Natural killer cell (primary cell): ENCODE data around the gene FRMD6. TPM values are rescaled to one million over a fixed set of nuclear protein-coding genes. Genes with fewer than 3 reads are reported as not detected.

Source experiments
- ATAC-seq, 3 donors: fragments of 150-1000 bp in 2 of 3; fragments of 200-7000 bp in 1 of 3; cut with Tn5 transposase; 1 replicate in 1 of 3; 2 replicates in 2 of 3; pipeline ENCODE4 v1.10.0; 2021; ENCODE audit warnings: mild to moderate bottlenecking in 2 of 3, moderate library complexity in 2 of 3
- DNase-seq, 2 donors: peaks; one replicate each; pipeline versions ENCODE4 v3.0.0 to v3.0.0-alpha.2; 2013 to 2021; ENCODE audit warnings: mixed read lengths in 1 of 2
- H3K27ac ChIP-seq: one replicate; pipeline ENCODE4 v1.5.1; 2013; ENCODE audit warnings: mild to moderate bottlenecking, low read length
- H3K27me3 ChIP-seq: one replicate; pipeline ENCODE4 v1.6.1; 2013; ENCODE audit warnings: low read length; ENCODE audit not compliant: control insufficient read depth, insufficient read depth
- H3K36me3 ChIP-seq: one replicate; pipeline ENCODE4 v1.6.1; 2013; ENCODE audit warnings: low read length; ENCODE audit not compliant: control insufficient read depth, insufficient read depth
- H3K4me1 ChIP-seq: one replicate; pipeline ENCODE4 v1.6.1; 2013; ENCODE audit warnings: low read length; ENCODE audit not compliant: control insufficient read depth, insufficient read depth
- H3K4me3 ChIP-seq: one replicate; pipeline ENCODE4 v1.5.1; 2013; ENCODE audit warnings: low read length
- H3K9me3 ChIP-seq: one replicate; pipeline ENCODE4 v1.6.1; 2013; ENCODE audit warnings: low read length; ENCODE audit not compliant: control insufficient read depth, insufficient read depth
- H3K27ac Mint-ChIP-seq, 2 donors: one replicate each; pipeline ENCODE4 v1.8.0; 2022; ENCODE audit warnings: mild to moderate bottlenecking in 2 of 2, mixed read lengths in 2 of 2, moderate library complexity in 1 of 2
- H3K27me3 Mint-ChIP-seq, 2 donors: one replicate each; pipeline ENCODE4 v1.8.0; 2022; ENCODE audit warnings: low read depth in 2 of 2, mixed read lengths in 2 of 2
- H3K36me3 Mint-ChIP-seq: one replicate; pipeline ENCODE4 v1.8.0; 2022; ENCODE audit warnings: mixed read lengths
- H3K4me1 Mint-ChIP-seq, 2 donors: one replicate each; pipeline ENCODE4 v1.8.0; 2022; ENCODE audit warnings: mixed read lengths in 2 of 2
- H3K4me3 Mint-ChIP-seq: one replicate; pipeline ENCODE4 v1.8.0; 2022; ENCODE audit warnings: mild to moderate bottlenecking, moderate library complexity, mixed read lengths
- H3K9me3 Mint-ChIP-seq, 2 donors: one replicate each; pipeline ENCODE4 v1.8.0; 2022; ENCODE audit warnings: mixed read lengths in 2 of 2
- CTCF ChIP-seq: fragments of 200-600 bp; IDR thresholded peaks from one replicate; pipeline ENCODE4 v1.8.0; 2022; ENCODE audit warnings: antibody characterized with exemption
- WGBS: methylation state at CpG from one replicate; pipeline ENCODE4 v1.1.7; 2013; ENCODE audit warnings: missing lambda C conversion rate; ENCODE audit not compliant: insufficient coverage; 5-methylcytosine and 5-hydroxymethylcytosine counted together
- intact Hi-C: fragments of 100-400 bp; cut with micrococcal nuclease; formaldehyde crosslinking; loops from one replicate; pipeline ENCODE4 v1.14.2; 2022
- total RNA-seq, 4 donors: library from RNA; stranded (reverse); fragments of 120-200 nt in 1 of 4; gene quantifications; one replicate each; pipeline versions ENCODE4 v1.2.3 to v1.2.4, GENCODE V29; 2013 to 2022

Gene FRMD6
- total RNA-seq, 3 donors from 2014 or later (not counting 1 experiment from before 2014, with no cell fraction given) = 1.5 to 3.8 (median 2.3) TPM

GRCh38 chr14:51701951-51702350, 50.2 kb downstream of the FRMD6 start:
- DNase-seq = no peak

DNA sequence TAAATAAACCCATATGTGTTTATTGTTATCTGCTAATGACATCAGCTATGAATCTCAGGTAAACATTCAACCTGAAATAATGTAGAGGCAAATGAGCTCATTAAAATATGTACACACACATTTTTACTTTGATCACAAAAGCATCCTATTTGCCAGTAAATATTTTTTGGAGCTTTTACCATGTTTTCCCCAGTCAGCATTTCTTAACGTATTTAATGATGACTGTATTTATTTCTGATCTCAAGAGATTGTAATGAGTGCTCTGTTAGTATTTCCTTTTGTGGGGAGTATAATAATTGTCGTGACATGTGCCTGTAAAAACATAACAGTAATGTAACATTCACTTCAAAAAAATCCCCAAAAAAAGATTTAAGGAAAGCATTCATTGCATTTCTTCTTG, 52.1 kb downstream of the FRMD6 start:
- no peak for ATAC-seq
- intact Hi-C loops = no loop called here

More at GRCh38 chr14:51701951-51702350, 50.2 kb downstream of the FRMD6 start:
- Histone ChIP-seq H3K9me3 (no peaks in the 10 kb centered on the region), H3K27me3 (peaks cover 2% of the 10 kb centered on the region), H3K36me3 (no peaks in the 10 kb centered on the region), H3K27ac (no peak overlapping the region), H3K4me3 (no peak overlapping the region), H3K4me1 (no peaks in the 10 kb centered on the region)
- H3K4me1 Mint-ChIP-seq = no peaks in the 10 kb centered on the region
- WGBS = 83% methylated on average over 1 of the region's 3 CpGs
- H3K36me3 Mint-ChIP-seq = no peaks in the 10 kb centered on the region
- H3K27ac Mint-ChIP-seq = no peak overlapping the region
- no peak for ATAC-seq
- peaks cover 0 to 13% of the 10 kb centered on the region in 2 donors for H3K27me3 Mint-ChIP-seq
- H3K9me3 Mint-ChIP-seq = no peaks in the 10 kb centered on the region
- H3K4me3 Mint-ChIP-seq = no peak overlapping the region
- intact Hi-C loops = no loop called here
- TF ChIP-seq CTCF = no peak

GRCh38 chr14:51704545-51704944, 52.8 kb downstream of the FRMD6 start:
- no peak overlapping the region for H3K4me3 Mint-ChIP-seq
- H3K27me3 Mint-ChIP-seq = no peaks in the 10 kb centered on the region
- Histone ChIP-seq H3K27me3 (peaks cover 2% of the 10 kb centered on the region), H3K27ac (no peak overlapping the region), H3K4me1 (no peaks in the 10 kb centered on the region), H3K36me3 (no peaks in the 10 kb centered on the region), H3K4me3 (no peak overlapping the region), H3K9me3 (no peaks in the 10 kb centered on the region)
- TF ChIP-seq CTCF = no peak
- no peaks in the 10 kb centered on the region for H3K4me1 Mint-ChIP-seq
- H3K27ac Mint-ChIP-seq = no peak overlapping the region
- DNase-seq = no peak
- WGBS = 89% methylated on average over 3 of the region's 3 CpGs
- intact Hi-C loops = no loop called here
- ATAC-seq = no peak
- no peaks in the 10 kb centered on the region for H3K9me3 Mint-ChIP-seq
- no peaks in the 10 kb centered on the region for H3K36me3 Mint-ChIP-seq

More for the DNA sequence above, 52.1 kb downstream of the FRMD6 start:
- no peak overlapping the region for H3K4me3 ChIP-seq
- peaks cover 2% of the 10 kb centered on the region for H3K27me3 ChIP-seq
- Mint-ChIP-seq H3K9me3 (no peaks in the 10 kb centered on the region), H3K27me3 (peaks cover 0 to 7% of the 10 kb centered on the region in 2 donors), H3K27ac (no peak overlapping the region), H3K36me3 (no peaks in the 10 kb centered on the region), H3K4me3 (no peak overlapping the region), H3K4me1 (no peaks in the 10 kb centered on the region)
- no peaks in the 10 kb centered on the region for H3K4me1 ChIP-seq
- no peak for TF ChIP-seq CTCF
- no peaks in the 10 kb centered on the region for H3K9me3 ChIP-seq
- no peak for DNase-seq
- no peak overlapping the region for H3K27ac ChIP-seq
- WGBS = no CpG with 5 or more reads among the region's 2 CpGs
- H3K36me3 ChIP-seq = no peaks in the 10 kb centered on the region

- Histone ChIP-seq H3K9me3 (no peaks in the 10 kb centered on the region), H3K27ac (no peak overlapping the region), H3K4me3 (no peak overlapping the region), H3K4me1 (no peaks in the 10 kb centered on the region), H3K27me3 (no peaks in the 10 kb centered on the region), H3K36me3 (no peaks in the 10 kb centered on the region)
- Mint-ChIP-seq H3K27me3 (no peaks in the 10 kb centered on the region), H3K9me3 (no peaks in the 10 kb centered on the region), H3K27ac (no peak overlapping the region), H3K4me1 (no peaks in the 10 kb centered on the region), H3K4me3 (no peak overlapping the region), H3K36me3 (no peaks in the 10 kb centered on the region)
- ATAC-seq (no peak), DNase-seq (no peak)
- no peak for TF ChIP-seq CTCF
- intact Hi-C loops = no loop called here
- WGBS = 89% methylated on average over 2 of the region's 2 CpGs
These were observed 55.6 kb downstream of the FRMD6 start for GRCh38 chr14:51707327-51707726.
